CD4-positive, alpha-beta T cell treated with Interleukin-17A for 1 hour (primary cell): Measurements from ENCODE around the gene DLG2.

Experiments used
- DNase-seq: peaks from one replicate; pipeline ENCODE4 v3.0.0-alpha.2; 2020

Gene DLG2

DNA sequence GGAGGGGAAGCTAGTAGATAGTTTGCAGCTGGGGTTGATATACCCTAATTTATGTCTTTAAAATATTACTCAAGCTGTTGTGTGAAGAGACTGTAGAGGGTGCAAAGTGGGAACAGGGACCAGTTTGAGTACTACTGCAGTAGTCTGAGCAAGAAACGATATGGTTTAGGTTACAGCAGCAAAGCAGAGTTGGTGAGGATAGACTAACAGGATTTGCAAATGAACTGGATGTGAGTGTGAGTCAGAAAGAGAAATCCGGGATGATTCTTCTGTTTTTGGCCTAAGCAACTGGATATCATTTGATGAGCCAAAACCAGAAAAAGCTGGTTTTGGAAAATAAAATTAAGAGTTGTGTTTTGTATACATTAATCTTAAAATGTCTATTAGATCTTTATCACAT lies 1591.5 kb downstream of the DLG2 start:
- no peak for DNase-seq

DNA sequence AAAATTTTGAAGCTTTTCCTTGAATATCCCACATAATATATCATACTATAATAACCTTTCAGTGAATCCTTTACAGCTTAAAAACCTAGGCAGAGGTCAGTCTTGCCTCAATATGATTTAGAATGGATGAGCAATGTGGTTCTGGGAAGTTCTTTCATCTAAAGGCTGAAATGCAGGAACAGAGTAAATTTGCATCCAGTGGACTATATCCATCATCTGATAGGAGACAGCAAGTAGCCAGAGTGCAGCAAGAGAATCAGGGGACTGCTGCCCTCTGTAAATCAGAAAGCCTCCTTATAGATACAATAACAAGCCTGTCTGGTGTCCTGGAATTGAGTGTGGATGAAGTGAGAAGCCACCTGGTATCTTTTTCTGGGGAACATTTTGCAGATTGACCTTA lies 1592.7 kb downstream of the DLG2 start:
- DNase-seq, result no peak

DNA sequence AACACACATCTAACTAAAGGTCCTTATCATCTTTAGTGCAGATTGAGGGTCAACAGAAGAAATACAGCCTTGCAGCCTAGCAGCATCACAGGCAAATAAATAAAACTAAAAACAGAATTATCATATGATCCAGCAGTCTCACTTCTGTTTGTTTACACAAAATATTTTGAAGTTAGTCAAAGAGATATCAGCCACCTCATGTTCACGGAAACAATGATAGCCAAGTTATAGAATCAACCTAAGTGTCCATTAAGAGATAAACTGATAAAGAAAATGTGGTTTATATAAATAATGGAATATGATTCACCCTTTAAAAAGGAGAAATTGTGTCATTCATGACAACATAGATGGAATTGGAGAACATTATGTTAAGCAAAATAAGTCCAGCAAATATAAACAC lies 1602.9 kb downstream of the DLG2 start:
- no peak for DNase-seq

DNA sequence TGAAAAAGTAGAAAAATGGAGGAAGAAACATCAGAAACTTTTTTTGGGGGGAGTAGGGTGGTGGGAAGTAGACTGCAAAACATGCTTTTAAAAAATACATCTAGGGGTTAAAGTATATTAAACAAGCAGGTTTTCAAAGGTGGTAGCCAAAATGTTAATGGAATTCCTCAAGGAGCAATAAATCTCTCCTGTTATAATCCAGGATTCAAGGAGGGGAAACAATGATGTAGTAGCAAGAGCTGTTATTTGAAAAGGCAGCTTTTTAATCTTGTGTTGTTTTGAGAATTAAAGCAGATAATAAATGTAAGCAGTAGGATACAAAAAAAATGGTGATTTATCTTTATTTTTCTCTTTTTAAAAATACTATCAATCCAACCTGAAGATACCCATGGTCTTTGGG lies 1604.4 kb downstream of the DLG2 start:
- no peak for DNase-seq

DNA sequence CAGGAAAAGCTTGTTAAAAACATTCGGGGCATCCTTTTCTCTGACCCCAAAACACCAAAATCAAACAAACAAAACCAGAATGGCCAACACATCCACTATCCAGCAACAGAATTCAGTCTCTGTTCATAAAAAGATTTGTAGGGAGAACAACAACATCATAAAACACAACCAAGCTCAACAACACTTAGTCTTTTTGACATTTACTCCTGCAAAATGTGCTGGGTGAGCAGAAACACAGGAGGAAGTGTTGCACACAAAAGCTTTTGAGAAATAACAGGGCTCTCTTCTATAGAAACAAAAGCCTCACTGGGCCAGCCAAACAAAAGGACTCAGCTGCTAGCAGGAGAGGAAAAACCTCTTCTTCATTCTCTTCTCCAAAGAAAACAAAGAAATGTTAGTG lies 1604.9 kb downstream of the DLG2 start:
- DNase-seq, result no peak

- no peak for DNase-seq
Observed at GRCh38 chr11:84021291-84021690, 1605.9 kb downstream of the DLG2 start.

- DNase-seq, result no peak
Observed at GRCh38 chr11:84019571-84020194, 1607.5 kb downstream of the DLG2 start.

- no peak for DNase-seq
Observed at GRCh38 chr11:84014539-84014938, 1612.6 kb downstream of the DLG2 start.

DNA sequence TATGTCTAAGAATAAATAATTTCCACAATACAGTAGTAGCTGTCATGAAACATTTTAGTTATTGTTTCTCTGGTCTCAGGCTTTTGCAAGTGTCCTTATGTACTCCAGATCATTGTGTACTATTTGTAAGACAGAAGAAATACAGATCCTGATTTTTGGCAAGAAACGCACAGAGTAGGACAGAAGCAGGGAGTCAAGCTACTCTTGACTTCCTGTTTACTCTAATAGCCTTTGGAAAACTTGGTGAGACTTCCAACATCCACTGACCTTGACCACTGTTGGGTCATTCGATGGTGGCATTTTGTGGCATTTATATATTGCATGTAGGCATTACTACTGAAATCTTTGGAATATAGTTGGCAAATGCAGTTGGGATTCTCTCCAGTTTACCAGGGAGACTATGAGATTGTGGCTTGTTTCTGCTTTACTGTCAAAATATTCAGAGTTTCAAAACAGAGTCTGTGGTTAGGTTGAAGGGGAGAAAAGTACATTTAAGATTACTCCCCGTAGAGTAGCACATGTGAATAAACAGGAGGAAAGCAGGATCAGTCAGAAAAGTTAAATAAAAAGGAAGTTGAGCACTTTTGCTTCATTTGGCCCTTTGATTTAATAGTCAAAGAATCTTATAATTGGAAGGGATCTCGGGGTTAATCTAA lies 1614.8 kb downstream of the DLG2 start:
- DNase-seq, result no peak

DNA sequence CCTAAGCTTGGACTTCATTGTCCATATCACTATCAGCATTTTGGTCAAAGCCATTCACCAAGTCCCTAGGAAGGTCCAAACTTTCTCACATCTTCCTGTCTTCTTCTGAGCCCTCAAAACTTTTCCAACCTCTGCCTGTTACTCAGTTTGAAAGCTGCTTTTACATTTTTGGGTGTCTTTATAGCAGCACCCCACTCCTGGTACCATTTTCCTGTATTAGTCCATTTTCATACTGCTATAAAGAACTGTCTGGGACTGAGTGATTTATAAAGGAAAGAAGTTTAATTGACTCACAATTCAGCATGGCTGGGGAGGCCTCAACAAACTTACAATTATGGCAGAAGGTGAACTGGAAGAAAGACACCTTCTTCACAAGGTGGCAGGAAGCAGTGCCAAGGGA lies 1624.0 kb downstream of the DLG2 start:
- no peak for DNase-seq

DNA sequence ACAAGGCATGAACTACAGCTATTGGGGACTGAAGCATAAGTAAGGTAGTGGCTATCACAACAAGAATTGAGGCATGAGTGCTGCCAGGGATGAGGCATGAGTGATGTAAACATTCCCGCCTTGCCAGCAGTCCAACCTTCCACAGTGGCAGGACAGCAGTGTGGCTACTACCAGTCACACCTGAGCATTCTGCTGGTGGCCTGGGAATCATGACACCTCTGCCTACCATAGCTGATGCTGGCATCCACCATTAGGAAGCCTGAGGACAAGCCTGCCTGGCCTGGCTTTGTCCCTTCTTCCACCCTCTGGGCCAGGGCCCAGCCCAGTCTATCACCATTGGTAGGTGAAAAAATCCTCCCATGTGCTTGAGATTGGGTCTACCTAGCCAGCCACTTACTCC lies 1628.2 kb downstream of the DLG2 start:
- no peak for DNase-seq

DNA sequence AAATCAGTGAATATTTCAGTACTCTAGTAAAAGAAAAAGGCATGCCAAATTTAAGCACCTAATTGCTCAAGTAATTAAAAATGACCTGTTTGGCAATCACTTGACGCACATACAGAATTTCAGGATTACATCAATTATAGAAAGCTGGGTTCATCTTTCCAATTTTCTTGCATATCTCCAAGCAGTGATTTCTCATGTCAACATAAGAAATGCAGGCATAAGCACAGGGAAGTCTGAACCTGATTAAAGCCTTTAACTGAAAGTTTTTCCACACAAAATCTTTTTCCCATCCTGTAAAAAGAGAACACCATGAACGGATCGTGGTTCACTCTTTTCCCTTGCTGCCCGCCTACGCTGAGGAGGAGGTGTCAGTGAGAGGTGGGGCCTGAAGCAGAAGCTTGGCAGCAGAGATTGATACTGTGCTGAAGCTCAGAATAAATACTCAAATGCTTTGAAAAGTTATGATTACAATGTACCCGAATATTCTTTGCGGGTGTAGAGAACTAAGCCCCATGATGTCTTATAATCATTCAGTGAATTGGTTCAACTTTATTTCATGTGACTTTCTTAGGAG lies 1636.9 kb downstream of the DLG2 start:
- no peak for DNase-seq

GRCh38 chr11:83982825-83983224 lies 1644.3 kb downstream of the DLG2 start:
- DNase-seq, result no peak

- no peak for DNase-seq
Observed at GRCh38 chr11:83979593-83979992, 1647.6 kb downstream of the DLG2 start.

DNA sequence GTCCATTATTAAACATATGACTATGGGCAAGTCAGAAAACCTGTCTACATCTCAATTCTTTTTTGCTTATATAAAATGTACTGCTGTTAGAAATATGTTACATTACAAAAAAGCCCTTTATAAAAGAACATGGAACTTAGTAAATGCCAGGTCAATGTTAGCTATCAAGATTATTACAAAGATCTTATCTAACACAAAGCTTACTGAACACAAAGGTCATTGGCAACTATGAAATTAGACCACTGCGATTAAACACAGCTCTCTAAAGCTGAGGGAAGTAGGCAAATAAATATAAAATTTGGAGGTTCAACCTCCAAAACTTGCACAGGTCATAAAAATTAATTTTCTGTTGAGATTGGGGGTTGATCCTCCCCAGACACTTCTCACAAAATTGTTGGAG lies 1648.2 kb downstream of the DLG2 start:
- no peak for DNase-seq

DNA sequence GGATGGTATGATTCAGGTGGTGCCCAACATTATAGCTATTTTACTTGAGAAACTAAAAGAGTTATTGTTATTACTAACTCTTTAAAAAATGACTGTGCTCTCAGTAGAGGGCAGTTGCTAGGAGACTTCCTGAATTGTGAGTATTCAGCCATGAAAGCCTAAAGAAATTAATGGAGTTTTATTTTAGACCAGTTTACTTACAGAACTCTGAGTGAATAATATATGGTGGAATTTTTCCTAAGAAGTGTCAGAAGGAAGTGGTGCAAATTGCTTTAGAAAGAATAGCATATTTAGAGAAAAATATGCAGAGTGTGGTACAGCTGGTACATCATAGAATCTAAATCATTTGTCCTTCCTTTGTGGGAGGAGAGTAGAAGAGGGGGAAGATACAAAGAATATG lies 1651.1 kb downstream of the DLG2 start:
- no peak for DNase-seq

GRCh38 chr11:83972536-83972935 lies 1654.6 kb downstream of the DLG2 start:
- DNase-seq, result no peak

- DNase-seq, result no peak
Observed at GRCh38 chr11:83971063-83971462, 1656.1 kb downstream of the DLG2 start.

GRCh38 chr11:83970061-83970671 lies 1657.0 kb downstream of the DLG2 start:
- DNase-seq, result no peak

- DNase-seq, result no peak
Observed at GRCh38 chr11:83957038-83957900, 1669.9 kb downstream of the DLG2 start.

DNA sequence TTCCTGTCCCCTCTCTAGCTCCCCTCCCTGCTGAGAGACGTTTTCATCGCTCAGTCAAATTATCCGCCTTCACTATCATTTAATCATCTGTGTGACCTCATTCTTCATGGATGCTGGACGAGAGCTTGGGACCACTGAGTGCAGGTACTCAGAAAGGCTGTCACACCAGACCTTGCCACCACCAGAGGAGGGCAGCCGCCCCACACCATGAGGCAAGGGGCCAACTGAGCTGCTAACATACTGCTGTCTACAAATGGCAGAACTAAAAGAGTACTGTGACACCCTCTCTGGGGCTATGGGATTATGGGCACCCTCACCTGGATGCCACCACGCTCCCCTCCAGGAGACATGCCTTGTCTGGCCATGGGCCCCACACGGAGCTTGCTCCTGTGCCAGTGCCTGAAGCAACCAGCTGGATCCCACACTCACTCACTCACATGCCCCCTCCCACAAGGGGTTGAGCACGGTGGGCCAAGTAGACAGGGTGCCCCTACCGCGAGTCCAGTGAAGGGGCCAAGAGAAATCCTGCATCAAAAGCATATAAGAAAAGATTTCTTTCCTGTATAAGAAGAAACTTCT lies 1670.9 kb downstream of the DLG2 start:
- no peak for DNase-seq

GRCh38 chr11:83954780-83955179 lies 1672.4 kb downstream of the DLG2 start:
- no peak for DNase-seq

DNA sequence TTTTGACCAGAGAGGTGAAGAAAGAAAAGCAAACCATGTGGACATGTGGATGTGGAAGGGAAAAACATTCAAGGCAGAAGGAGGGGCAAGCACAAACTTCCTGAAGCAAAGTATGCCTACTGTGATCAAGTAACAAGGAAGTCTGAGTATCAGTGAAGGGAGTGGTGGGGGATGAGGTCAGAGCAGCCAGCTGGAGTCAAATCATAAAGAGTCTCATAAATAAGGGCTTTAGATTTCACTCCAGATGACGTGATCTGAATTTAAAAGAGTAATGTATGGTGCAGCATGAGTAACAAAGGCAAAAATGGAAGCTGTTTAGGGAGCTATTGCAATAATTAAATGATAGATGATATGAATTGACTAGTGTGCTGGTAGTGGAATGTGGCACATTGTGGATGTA lies 1675.6 kb downstream of the DLG2 start:
- no peak for DNase-seq
